CD4-positive, alpha-beta T cell treated with Interleukin-17A for 1 hour (primary cell): ENCODE data around the gene SRPRA.
A peak's percentile ranks its signal among the peaks of the same experiment; 100 is the strongest.
"Not testable (repeated sequence)": the region's sequence is repeated elsewhere in the genome, so short reads cannot be mapped to it uniquely, and the experiment has no call there.

Experiments
- DNase-seq: peaks from one replicate; pipeline ENCODE4 v3.0.0-alpha.2; 2020

The SRPRA gene

GRCh38 chr11:126268708-126269579 is at the start of gene SRPRA, which contains the start of gene FOXRED1:
SRPRA (minus strand) TSS chr11:126268895; CDS start chr11:126268804, 91 bp downstream.
FOXRED1 (plus strand) TSS chr11:126269154; CDS start chr11:126269207, 53 bp downstream.
- peak; percentile 99 for DNase-seq

- peak; percentile 33 for DNase-seq
These were observed 49.3 kb upstream of the SRPRA start for GRCh38 chr11:126317756-126318573.

GRCh38 chr11:126317432-126317755 is 48.7 kb upstream of the SRPRA start:
- no peak for DNase-seq

GRCh38 chr11:126313826-126314225 is 45.1 kb upstream of the SRPRA start:
- no peak for DNase-seq

GRCh38 chr11:126312961-126313360 is 44.3 kb upstream of the SRPRA start:
- no peak for DNase-seq

- DNase-seq: no peak
These were observed 43.0 kb upstream of the SRPRA start for GRCh38 chr11:126311401-126312291.

- DNase-seq: no peak
These were observed 42.3 kb upstream of the SRPRA start for GRCh38 chr11:126310992-126311310.

- DNase-seq: peak; percentile 65
These were observed 41.7 kb upstream of the SRPRA start for GRCh38 chr11:126310200-126310991.

- not testable (repeated sequence) for DNase-seq
These were observed 40.1 kb upstream of the SRPRA start for GRCh38 chr11:126308771-126309170.

- DNase-seq: no peak
These were observed 39.6 kb upstream of the SRPRA start for GRCh38 chr11:126308271-126308671.

GRCh38 chr11:126307706-126308105 is 39.0 kb upstream of the SRPRA start:
- no peak for DNase-seq

GRCh38 chr11:126305699-126306098 is 37.0 kb upstream of the SRPRA start:
- no peak for DNase-seq

GRCh38 chr11:126304457-126305075 is 35.9 kb upstream of the SRPRA start:
- DNase-seq: no peak

GRCh38 chr11:126303623-126304456 is 35.1 kb upstream of the SRPRA start, which contains the start of gene DCPS:
DCPS (plus strand) TSS chr11:126304060; CDS start chr11:126304081, 21 bp downstream.
- peak; percentile 88 for DNase-seq

GRCh38 chr11:126297004-126297403 is 28.3 kb upstream of the SRPRA start:
- no peak for DNase-seq

- DNase-seq: no peak
These were observed 25.0 kb upstream of the SRPRA start for GRCh38 chr11:126293726-126294125.

- no peak for DNase-seq
These were observed 22.2 kb upstream of the SRPRA start for GRCh38 chr11:126290887-126291286.

- no peak for DNase-seq
These were observed 19.5 kb upstream of the SRPRA start for GRCh38 chr11:126288237-126288636.

GRCh38 chr11:126284829-126285228 is 16.1 kb upstream of the SRPRA start:
- DNase-seq: peak; percentile 84
